ENCODE results near the gene PRKAB1.
A peak's percentile ranks its signal among the peaks of the same experiment; 100 is the strongest.

Gene PRKAB1

DNA sequence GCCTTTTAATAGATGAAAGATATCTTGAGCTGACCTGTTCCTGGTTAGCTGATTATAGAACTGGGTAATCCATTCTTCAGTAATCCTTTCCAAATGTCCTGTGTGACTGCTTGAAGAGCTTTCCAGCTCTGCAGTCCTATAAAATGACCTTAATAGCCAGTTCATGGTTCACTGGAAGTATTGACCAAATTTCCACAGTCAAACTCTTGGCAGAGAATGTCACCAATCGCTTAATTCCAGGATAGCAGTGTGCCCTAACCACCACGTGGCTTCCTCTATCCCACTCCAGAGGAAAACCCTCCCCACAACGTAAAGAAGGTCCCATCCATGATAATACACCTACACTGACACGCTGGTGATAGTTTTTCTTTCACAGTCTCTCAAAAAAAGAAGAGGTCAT lies 17.4 kb downstream of the PRKAB1 start:
- Mint-ChIP-seq H3K27me3 (ENCODE audit: low read depth) (no peaks in the 10 kb centered on the region), H3K36me3 (ENCODE audit: low read depth) (peaks cover 19% of the 10 kb centered on the region), H3K27ac (no peak overlapping the region), H3K9me3 (no peaks in the 10 kb centered on the region), H3K4me1 (ENCODE audit: low read depth) (peaks cover 14% of the 10 kb centered on the region), H3K4me3 (no peak overlapping the region)

DNA sequence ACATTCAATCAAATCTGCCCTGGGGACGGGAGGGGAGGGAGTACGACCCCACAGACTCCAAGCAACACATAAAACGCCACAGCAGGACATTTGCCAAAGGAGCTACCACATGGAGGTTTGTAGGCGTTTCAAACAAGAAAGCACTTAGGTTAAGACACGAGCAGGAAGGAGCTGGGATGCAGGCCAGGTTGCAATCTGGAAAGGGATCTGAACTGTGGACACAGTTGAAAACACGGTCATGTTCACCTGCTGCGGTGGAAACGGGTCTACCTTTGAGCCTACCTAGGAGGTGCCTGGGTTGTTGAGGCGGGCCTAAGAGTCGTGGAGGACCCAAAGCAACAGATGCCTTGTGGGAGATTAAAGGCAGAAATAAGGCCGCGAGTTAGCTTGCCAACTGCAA lies 18.4 kb downstream of the PRKAB1 start:
- H3K27me3 Mint-ChIP-seq (ENCODE audit: low read depth), result no peaks in the 10 kb centered on the region
- peaks cover 14% of the 10 kb centered on the region for H3K4me1 Mint-ChIP-seq (ENCODE audit: low read depth)
- H3K9me3 Mint-ChIP-seq, result no peaks in the 10 kb centered on the region
- H3K36me3 Mint-ChIP-seq (ENCODE audit: low read depth), result peaks cover 18% of the 10 kb centered on the region
- no peak overlapping the region for H3K27ac Mint-ChIP-seq
- no peak overlapping the region for H3K4me3 Mint-ChIP-seq

DNA sequence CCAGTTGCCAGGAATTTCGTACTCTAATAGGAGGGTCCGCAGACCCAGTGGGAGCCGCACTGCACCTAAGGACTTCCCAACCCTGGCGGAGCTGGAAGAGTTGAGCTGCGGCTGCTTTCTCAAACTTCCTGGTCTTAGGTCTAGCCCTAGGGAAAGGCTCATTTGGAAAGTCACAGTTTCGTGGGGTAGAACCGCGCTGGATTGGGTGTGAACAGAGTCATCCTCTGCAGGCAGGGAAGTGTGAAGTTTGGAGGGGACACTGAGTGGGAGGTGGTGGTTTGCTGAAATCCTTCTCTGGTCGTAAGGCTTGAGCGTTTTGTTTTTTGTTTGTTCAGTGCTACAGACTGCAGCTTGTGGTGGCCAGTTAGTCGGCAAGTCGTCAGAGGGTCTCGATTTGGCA lies 18.8 kb downstream of the PRKAB1 start:
- Mint-ChIP-seq H3K27me3 (ENCODE audit: low read depth) (no peaks in the 10 kb centered on the region), H3K36me3 (ENCODE audit: low read depth) (peaks cover 18% of the 10 kb centered on the region), H3K9me3 (no peaks in the 10 kb centered on the region), H3K27ac (no peak overlapping the region), H3K4me3 (no peak overlapping the region), H3K4me1 (ENCODE audit: low read depth) (peaks cover 14% of the 10 kb centered on the region)

DNA sequence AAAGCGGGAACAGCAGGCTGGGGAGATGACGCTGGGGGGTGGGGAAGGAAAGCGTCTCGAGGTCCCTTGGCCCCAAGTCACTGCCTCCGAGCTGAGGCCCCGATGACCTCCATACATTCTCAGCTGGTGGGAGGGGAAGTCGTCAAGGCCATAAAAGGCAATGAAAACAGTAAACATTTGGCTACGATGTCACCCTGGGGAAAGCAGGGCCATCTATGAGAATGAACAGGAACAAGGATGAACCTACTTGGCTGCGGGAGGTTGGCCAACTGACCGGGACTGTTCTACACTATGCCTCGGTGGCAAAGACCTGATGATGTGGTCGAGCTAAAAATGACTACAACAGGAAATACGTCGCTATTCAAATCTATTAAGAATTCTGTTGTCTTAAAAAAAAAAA lies 19.5 kb downstream of the PRKAB1 start:
- Mint-ChIP-seq H3K9me3 (no peaks in the 10 kb centered on the region), H3K36me3 (ENCODE audit: low read depth) (peaks cover 15% of the 10 kb centered on the region), H3K27me3 (ENCODE audit: low read depth) (no peaks in the 10 kb centered on the region), H3K27ac (no peak overlapping the region), H3K4me1 (ENCODE audit: low read depth) (peaks cover 9% of the 10 kb centered on the region), H3K4me3 (no peak overlapping the region)

DNA sequence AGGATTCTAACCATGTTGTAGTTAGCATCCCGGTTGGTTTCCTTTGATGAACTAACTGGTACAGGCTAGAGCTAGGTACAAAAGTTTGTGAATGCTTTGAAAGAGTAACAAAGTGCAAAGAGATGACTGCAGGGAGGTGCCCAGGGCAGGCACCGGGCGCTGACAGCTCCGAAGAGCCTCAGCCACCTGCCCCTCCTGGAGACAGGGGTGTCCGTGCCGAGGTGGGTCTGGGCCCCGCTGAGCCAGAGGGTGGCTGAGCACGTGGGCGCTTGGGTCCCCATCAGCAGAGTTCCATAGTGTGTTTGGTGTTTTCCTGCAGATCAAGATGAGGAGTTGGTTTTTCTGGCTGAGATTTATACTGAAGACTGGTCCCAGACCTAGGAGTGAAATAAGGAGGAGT lies 19.9 kb downstream of the PRKAB1 start:
- Mint-ChIP-seq H3K27ac (no peak overlapping the region), H3K4me3 (no peak overlapping the region), H3K4me1 (ENCODE audit: low read depth) (peaks cover 4% of the 10 kb centered on the region), H3K27me3 (ENCODE audit: low read depth) (no peaks in the 10 kb centered on the region), H3K36me3 (ENCODE audit: low read depth) (peaks cover 17% of the 10 kb centered on the region), H3K9me3 (no peaks in the 10 kb centered on the region)

DNA sequence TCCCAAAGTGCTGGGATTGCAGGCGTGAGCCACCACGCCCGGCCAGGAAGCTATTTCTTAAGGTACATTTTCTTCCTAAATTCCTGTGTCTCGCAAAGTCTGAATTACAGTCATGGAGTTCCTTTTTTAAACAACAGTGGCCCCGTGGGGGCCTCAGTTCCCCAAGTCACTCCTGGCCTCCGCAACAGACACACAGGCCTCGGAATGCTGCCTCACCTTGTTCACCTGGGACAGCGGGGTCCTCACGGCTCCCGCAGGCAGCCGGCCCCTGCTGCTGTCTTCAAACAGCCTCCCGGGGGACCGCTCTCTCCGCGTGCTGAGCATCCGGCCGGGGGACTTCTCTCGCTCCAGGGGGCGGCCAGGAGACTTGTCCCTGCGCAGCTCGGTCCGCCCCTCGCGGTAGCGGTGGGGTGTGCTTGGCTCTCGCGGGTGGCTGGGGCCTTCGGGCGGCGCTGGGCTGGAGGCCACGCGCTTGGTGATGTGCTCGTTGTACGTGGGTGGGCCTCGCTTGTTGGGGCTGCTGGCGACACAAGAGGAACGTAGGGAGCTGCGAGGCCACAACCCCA lies 22.1 kb downstream of the PRKAB1 start:
- Mint-ChIP-seq H3K9me3 (no peaks in the 10 kb centered on the region), H3K4me3 (no peak overlapping the region), H3K27ac (no peak overlapping the region), H3K36me3 (ENCODE audit: low read depth) (peaks cover 21% of the 10 kb centered on the region), H3K27me3 (ENCODE audit: low read depth) (no peaks in the 10 kb centered on the region), H3K4me1 (ENCODE audit: low read depth) (peaks cover 2% of the 10 kb centered on the region)

DNA sequence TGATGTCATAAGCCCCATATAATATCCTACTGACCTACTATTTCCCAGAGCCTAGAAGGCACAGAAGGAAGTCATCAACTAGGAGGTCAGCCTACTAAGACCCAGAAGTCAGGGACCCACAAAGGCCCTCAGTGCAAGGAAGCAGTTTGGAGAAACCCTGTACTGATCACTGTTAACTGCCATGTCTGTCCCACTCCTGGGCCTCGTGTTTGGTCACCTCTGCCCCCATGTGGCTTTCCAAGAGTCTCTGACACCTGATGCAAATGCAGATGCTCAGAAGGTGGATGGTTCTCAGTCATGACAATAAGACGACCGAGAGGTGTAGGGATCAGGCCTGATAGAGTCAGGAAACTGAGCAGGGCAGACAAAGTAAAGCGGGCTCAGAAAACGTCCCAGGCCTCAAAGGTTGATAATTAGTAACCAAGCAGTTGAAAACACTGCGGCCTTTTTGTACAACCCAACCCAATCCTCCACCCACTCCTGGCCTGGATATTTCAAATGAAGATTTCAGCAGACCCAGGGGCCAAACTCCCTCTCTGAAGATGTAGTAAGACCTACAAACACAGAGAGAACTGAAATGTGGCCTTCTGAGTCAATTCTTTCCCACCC lies 23.4 kb downstream of the PRKAB1 start:
- H3K9me3 Mint-ChIP-seq, result no peaks in the 10 kb centered on the region
- no peak overlapping the region for H3K4me3 Mint-ChIP-seq
- no peaks in the 10 kb centered on the region for H3K4me1 Mint-ChIP-seq (ENCODE audit: low read depth)
- H3K27me3 Mint-ChIP-seq (ENCODE audit: low read depth), result no peaks in the 10 kb centered on the region
- no peak overlapping the region for H3K27ac Mint-ChIP-seq
- H3K36me3 Mint-ChIP-seq (ENCODE audit: low read depth), result peaks cover 17% of the 10 kb centered on the region

DNA sequence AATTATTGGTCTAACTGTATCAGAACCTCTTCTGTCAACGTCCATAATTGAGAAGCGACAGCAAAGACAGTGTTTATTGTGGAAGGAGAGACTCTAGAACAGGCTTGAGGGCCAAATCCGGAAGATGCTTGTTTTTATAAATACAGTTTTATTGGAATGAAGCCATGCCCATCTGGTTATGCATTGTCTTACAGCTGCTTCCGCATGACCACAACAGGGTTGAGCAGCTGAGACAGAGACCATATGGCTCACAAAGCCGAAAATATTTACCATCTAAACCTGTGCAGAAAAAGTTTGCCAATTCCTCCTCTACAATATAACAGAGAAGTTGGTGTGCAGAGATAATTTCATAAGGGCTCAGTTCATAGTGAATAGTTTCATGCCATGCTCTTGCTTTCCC lies 24.5 kb downstream of the PRKAB1 start:
- Mint-ChIP-seq H3K4me1 (ENCODE audit: low read depth) (no peaks in the 10 kb centered on the region), H3K27ac (no peak overlapping the region), H3K27me3 (ENCODE audit: low read depth) (no peaks in the 10 kb centered on the region), H3K4me3 (no peak overlapping the region), H3K36me3 (ENCODE audit: low read depth) (peaks cover 17% of the 10 kb centered on the region), H3K9me3 (no peaks in the 10 kb centered on the region)

DNA sequence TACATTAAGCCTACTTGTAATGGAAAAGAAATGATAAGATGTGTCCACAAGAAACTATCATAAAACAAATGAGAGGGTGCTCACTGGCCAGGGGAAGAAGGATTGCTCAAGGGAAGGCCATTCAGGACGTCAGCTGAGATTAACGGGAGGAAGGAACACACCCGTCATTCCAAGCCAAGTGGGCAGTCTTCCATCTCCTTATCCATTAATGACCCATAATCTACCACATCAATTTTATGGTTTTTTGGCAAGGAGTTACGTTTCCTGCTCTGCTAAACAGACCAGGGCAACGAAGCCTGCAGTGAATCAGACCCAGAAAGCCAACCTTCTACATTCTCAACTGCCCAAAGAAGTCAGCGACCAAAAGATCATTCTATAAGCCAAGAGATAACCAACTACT lies 25.1 kb downstream of the PRKAB1 start:
- H3K4me3 Mint-ChIP-seq, result no peak overlapping the region
- H3K27me3 Mint-ChIP-seq (ENCODE audit: low read depth), result no peaks in the 10 kb centered on the region
- H3K4me1 Mint-ChIP-seq (ENCODE audit: low read depth), result no peaks in the 10 kb centered on the region
- H3K36me3 Mint-ChIP-seq (ENCODE audit: low read depth), result peaks cover 17% of the 10 kb centered on the region
- no peaks in the 10 kb centered on the region for H3K9me3 Mint-ChIP-seq
- no peak overlapping the region for H3K27ac Mint-ChIP-seq

DNA sequence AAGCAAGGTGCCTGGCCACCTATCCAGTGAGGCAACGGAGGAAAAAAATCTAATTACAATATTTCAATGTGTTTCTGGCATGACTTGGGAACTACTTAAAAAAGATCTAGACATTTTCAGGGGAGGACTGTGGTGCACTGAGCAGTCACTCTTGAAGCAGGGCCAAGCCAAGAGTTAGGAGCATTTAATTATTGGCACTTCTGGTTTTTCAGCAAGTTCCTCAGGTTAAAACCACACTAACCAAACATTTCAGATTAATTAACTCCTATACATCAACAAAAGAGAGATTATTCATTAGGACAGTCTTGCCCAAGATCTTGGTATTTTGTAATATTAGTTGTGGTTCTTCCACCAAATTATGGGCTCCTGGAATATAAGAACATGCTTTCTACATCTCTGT lies 25.6 kb downstream of the PRKAB1 start:
- Mint-ChIP-seq H3K4me3 (no peak overlapping the region), H3K27me3 (ENCODE audit: low read depth) (no peaks in the 10 kb centered on the region), H3K4me1 (ENCODE audit: low read depth) (no peaks in the 10 kb centered on the region), H3K36me3 (ENCODE audit: low read depth) (peaks cover 14% of the 10 kb centered on the region), H3K9me3 (no peaks in the 10 kb centered on the region), H3K27ac (no peak overlapping the region)

DNA sequence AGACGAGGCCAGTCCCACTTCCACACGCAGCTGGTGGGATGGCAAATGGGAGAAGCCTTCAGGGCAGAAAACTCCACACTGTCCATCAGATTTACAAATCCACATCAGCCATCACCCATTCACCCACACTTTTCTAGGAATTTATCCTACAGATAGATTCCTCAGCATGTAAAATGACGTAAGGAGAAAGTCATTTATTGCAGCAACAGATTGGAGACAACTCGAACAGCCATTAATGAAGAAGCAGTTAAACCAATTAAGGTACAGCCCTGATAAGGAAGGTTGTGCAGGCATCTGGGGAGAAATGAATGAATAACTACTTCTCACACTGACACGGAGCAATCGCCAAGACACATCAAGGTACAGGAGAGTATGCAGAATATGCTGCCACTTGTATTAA lies 26.2 kb downstream of the PRKAB1 start:
- H3K27me3 Mint-ChIP-seq (ENCODE audit: low read depth), result no peaks in the 10 kb centered on the region
- peaks cover 14% of the 10 kb centered on the region for H3K36me3 Mint-ChIP-seq (ENCODE audit: low read depth)
- no peaks in the 10 kb centered on the region for H3K4me1 Mint-ChIP-seq (ENCODE audit: low read depth)
- H3K27ac Mint-ChIP-seq, result no peak overlapping the region
- H3K4me3 Mint-ChIP-seq, result no peak overlapping the region
- no peaks in the 10 kb centered on the region for H3K9me3 Mint-ChIP-seq

DNA sequence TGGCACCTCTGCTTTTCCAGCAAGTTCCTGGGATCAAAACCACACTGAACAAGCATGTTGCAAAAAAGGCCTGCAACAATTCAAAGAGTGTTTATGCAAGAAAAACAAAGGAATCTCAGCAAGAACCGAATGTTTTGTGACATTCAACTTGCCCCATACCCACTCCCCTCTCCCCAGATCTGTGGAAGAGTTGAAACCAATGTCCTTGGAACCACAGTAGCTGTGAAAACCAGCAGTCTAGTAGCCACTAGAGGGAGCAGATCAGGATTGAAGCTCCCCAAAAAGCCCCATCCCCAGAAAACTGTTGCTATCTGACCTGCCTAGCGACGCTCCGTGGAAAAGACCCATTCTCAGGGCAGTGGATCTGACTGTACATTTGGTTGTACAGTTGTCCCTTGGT lies 27.1 kb downstream of the PRKAB1 start:
- Mint-ChIP-seq H3K9me3 (no peaks in the 10 kb centered on the region), H3K4me3 (no peak overlapping the region), H3K27me3 (ENCODE audit: low read depth) (no peaks in the 10 kb centered on the region), H3K4me1 (ENCODE audit: low read depth) (no peaks in the 10 kb centered on the region), H3K36me3 (ENCODE audit: low read depth) (peaks cover 14% of the 10 kb centered on the region), H3K27ac (no peak overlapping the region)

DNA sequence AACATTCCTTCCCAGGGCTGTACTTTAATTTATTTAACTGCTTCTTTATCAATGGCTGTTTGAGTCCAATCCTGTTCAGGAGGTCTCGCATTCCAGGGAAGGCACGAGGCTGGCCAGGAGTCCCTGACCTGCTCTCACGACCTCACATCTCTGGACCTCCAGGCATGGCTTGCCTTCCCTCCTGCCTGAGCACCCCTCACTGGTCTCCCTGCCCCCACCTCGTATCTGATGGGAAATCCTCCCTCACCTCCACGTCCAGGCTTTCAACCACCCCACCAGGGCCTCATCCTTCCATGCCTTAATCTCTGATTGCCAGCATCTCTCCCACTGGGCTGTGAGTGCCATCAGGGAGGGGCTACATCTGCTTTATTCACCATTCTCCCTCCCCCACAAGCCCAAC lies 29.0 kb downstream of the PRKAB1 start:
- Mint-ChIP-seq H3K36me3 (ENCODE audit: low read depth) (peaks cover 18% of the 10 kb centered on the region), H3K4me3 (no peak overlapping the region), H3K9me3 (no peaks in the 10 kb centered on the region), H3K27ac (peak overlapping the region; percentile 4), H3K27me3 (ENCODE audit: low read depth) (no peaks in the 10 kb centered on the region), H3K4me1 (ENCODE audit: low read depth) (no peaks in the 10 kb centered on the region)

DNA sequence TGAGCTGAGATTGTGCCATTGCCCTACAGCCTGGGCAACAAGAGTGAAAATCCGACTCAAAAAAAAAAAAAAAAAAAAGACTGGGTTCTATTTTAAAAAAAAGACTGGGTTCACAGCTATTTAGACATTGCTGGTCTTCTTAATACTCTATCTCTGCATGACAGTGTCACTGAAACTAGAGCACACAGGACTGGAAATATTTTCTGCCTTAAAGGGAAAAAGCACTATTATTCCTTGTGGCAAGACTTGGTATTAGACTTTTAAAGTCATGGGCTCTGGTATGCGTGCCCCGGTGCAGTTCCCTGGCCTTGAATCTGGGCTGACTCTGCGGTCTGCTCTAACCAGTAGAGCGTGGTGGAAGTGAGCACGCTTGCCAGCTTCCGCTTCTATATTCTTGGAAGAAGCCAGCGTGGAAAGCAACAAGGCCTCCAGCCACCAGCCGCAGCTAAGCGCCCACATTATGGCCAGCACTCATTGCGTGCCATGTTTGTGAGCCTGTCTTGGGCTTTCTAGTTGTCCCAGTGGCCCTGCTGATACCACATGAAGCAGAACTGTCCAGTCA lies 31.3 kb downstream of the PRKAB1 start:
- no peaks in the 10 kb centered on the region for H3K4me1 Mint-ChIP-seq (ENCODE audit: low read depth)
- no peak overlapping the region for H3K4me3 Mint-ChIP-seq
- no peaks in the 10 kb centered on the region for H3K27me3 Mint-ChIP-seq (ENCODE audit: low read depth)
- H3K27ac Mint-ChIP-seq, result no peak overlapping the region
- H3K36me3 Mint-ChIP-seq (ENCODE audit: low read depth), result peaks cover 17% of the 10 kb centered on the region
- no peaks in the 10 kb centered on the region for H3K9me3 Mint-ChIP-seq

DNA sequence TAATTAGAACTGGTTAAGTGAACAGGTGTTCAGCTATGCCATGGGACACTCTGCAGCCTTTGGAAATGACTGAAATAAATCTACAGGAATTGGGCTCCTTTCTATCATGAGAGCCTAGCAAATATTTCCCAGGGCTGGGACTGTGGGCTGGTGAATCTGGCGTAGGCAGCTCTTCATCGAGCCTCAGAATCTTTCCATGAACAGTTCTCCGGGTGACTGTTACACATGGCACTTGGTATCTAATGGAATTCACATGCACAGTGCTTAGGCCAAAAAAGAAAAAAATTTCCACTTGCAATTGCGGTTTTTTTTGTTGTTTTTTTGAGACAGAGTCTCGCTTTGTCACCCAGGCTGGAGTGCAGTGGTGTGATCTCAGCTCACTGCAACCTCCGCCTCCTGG lies 32.1 kb downstream of the PRKAB1 start:
- Mint-ChIP-seq H3K27ac (no peak overlapping the region), H3K4me3 (no peak overlapping the region), H3K27me3 (ENCODE audit: low read depth) (no peaks in the 10 kb centered on the region), H3K9me3 (no peaks in the 10 kb centered on the region), H3K4me1 (ENCODE audit: low read depth) (no peaks in the 10 kb centered on the region), H3K36me3 (ENCODE audit: low read depth) (peaks cover 18% of the 10 kb centered on the region)

Measured in T-helper 1 cell treated with Interleukin-12 subunit alpha and Interleukin-12 subunit beta and Interleukin-4 antibody, amounts not matched to agents 30 μg/mL and 1 μg/mL, for 36 hours (primary cell).